Measurements from ENCODE around the gene CALU. TPM values are rescaled to one million over a fixed set of nuclear protein-coding genes. Genes with fewer than 3 reads are reported as not detected.

Gene CALU
- total RNA-seq, 2 donors from 2014 or later, result 32.2 to 32.4 TPM

- Mint-ChIP-seq H3K9me3 (no peaks in the 10 kb centered on the region), H3K4me3 (no peak overlapping the region)
- no peak for DNase-seq
Measured at GRCh38 chr7:128729494-128729893, 9.7 kb upstream of the CALU start.

GRCh38 chr7:128731184-128731583 is 8.0 kb upstream of the CALU start:
- no peak overlapping the region for H3K27ac Mint-ChIP-seq
- no peaks in the 10 kb centered on the region for H3K4me1 Mint-ChIP-seq (ENCODE audit: low read depth)
- H3K36me3 Mint-ChIP-seq (ENCODE audit: insufficient read depth in 2 of 2), result no peaks in the 10 kb centered on the region
- no peaks in the 10 kb centered on the region for H3K9me3 Mint-ChIP-seq
- no peak overlapping the region for H3K4me3 Mint-ChIP-seq
- no peak for ATAC-seq (replicated peaks in 1 of 2)
- H3K27me3 Mint-ChIP-seq (ENCODE audit: low read depth), result peaks cover 20% of the 10 kb centered on the region
- DNase-seq, result no peak

More at GRCh38 chr7:128729494-128729893, 9.7 kb upstream of the CALU start:
- Mint-ChIP-seq H3K36me3 (ENCODE audit: insufficient read depth in 2 of 2) (no peaks in the 10 kb centered on the region), H3K27ac (no peak overlapping the region), H3K27me3 (ENCODE audit: low read depth) (peaks cover 36% of the 10 kb centered on the region), H3K4me1 (ENCODE audit: low read depth) (no peaks in the 10 kb centered on the region)
- no peak for ATAC-seq (replicated peaks in 1 of 2)

- ATAC-seq (replicated peaks in 1 of 2), result no peak
- no peaks in the 10 kb centered on the region for H3K4me1 Mint-ChIP-seq (ENCODE audit: low read depth)
- DNase-seq, result no peak
- no peaks in the 10 kb centered on the region for H3K9me3 Mint-ChIP-seq
- no peak overlapping the region for H3K4me3 Mint-ChIP-seq
- H3K36me3 Mint-ChIP-seq (ENCODE audit: insufficient read depth in 2 of 2), result no peaks in the 10 kb centered on the region
- H3K27ac Mint-ChIP-seq, result no peak overlapping the region
- H3K27me3 Mint-ChIP-seq (ENCODE audit: low read depth), result peaks cover 8% of the 10 kb centered on the region
Measured at GRCh38 chr7:128732521-128733277, 6.5 kb upstream of the CALU start.

DNA sequence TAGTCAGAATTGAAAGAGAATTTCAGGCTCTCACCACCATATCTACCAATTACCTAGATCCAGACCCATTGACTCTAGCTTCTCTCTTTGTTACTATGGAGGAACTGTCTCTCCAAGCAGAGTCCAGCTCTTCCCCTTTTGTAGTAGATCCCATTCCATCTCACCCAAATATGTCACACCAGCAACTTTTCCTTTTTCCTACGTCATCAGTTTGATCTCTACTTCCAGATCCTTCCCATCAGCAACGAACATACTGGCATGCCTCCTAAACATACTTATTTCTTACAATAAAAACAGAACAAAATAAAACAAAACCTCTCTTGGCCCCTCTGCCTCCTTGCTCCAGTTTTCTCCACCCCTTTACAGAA is 5.9 kb upstream of the CALU start:
- no peak for ATAC-seq (replicated peaks in 1 of 2)

GRCh38 chr7:128734890-128735289 is 4.3 kb upstream of the CALU start:
- Mint-ChIP-seq H3K9me3 (peaks cover 0 to 2% of the 10 kb centered on the region in 2 donors), H3K27me3 (ENCODE audit: low read depth) (peaks cover 5% of the 10 kb centered on the region), H3K4me1 (ENCODE audit: low read depth) (peaks cover 13% of the 10 kb centered on the region), H3K4me3 (no peak overlapping the region), H3K27ac (no peak overlapping the region), H3K36me3 (ENCODE audit: insufficient read depth in 2 of 2) (peaks cover 3 to 4% of the 10 kb centered on the region in 2 donors)
- no peak for ATAC-seq (replicated peaks in 1 of 2)
- no peak for DNase-seq

More for the DNA sequence above, 5.9 kb upstream of the CALU start:
- Mint-ChIP-seq H3K9me3 (peaks cover 0 to 2% of the 10 kb centered on the region in 2 donors), H3K36me3 (ENCODE audit: insufficient read depth in 2 of 2) (no peaks in the 10 kb centered on the region), H3K4me1 (ENCODE audit: low read depth) (peaks cover 4% of the 10 kb centered on the region), H3K27me3 (ENCODE audit: low read depth) (peaks cover 5% of the 10 kb centered on the region), H3K27ac (no peak overlapping the region), H3K4me3 (no peak overlapping the region)
- DNase-seq, result no peak

DNA sequence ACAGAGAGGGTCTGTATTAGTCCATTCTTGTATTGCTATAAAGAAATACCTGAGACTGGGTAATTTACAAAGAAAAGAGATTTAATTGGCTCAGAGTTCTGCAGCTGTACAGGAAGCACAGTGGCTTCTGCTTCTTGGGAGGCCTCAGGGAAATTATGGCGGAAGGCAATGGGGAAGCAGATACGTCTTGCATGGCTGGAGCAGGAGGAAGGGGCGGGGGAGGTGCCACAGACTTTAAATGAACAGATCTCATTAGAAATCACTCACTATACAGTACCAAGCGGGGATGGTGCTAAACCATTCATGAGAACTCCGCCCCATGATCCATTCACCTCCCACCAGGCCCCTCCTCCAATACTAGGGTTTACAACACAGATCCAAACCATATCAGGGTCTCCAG is 3.7 kb upstream of the CALU start:
- no peak for DNase-seq
- H3K27ac Mint-ChIP-seq, result no peak overlapping the region
- H3K36me3 Mint-ChIP-seq (ENCODE audit: insufficient read depth in 2 of 2), result peaks cover 3 to 4% of the 10 kb centered on the region in 2 donors
- H3K4me1 Mint-ChIP-seq (ENCODE audit: low read depth), result peaks cover 19% of the 10 kb centered on the region
- H3K27me3 Mint-ChIP-seq (ENCODE audit: low read depth), result peaks cover 5% of the 10 kb centered on the region
- H3K4me3 Mint-ChIP-seq, result no peak overlapping the region
- peaks cover 0 to 2% of the 10 kb centered on the region in 2 donors for H3K9me3 Mint-ChIP-seq
- no peak for ATAC-seq (replicated peaks in 1 of 2)

GRCh38 chr7:128737441-128737840 is 1.7 kb upstream of the CALU start:
- Mint-ChIP-seq H3K27ac (no peak overlapping the region), H3K36me3 (ENCODE audit: insufficient read depth in 2 of 2) (peaks cover 3 to 4% of the 10 kb centered on the region in 2 donors), H3K9me3 (peaks cover 0 to 2% of the 10 kb centered on the region in 2 donors), H3K4me1 (ENCODE audit: low read depth) (peaks cover 36% of the 10 kb centered on the region), H3K4me3 (no peak overlapping the region), H3K27me3 (ENCODE audit: low read depth) (no peaks in the 10 kb centered on the region)
- no peak for ATAC-seq (replicated peaks in 1 of 2)
- DNase-seq, result no peak

- Mint-ChIP-seq H3K4me3 (peak overlapping the region; percentile 89 to 99), H3K36me3 (ENCODE audit: insufficient read depth in 2 of 2) (peaks cover 3 to 4% of the 10 kb centered on the region in 2 donors), H3K4me1 (ENCODE audit: low read depth) (peaks cover 38% of the 10 kb centered on the region), H3K27me3 (ENCODE audit: low read depth) (no peaks in the 10 kb centered on the region), H3K27ac (peak overlapping the region; percentile 86), H3K9me3 (peaks cover 0 to 2% of the 10 kb centered on the region in 2 donors)
- ATAC-seq (replicated peaks in 1 of 2) (no peak), DNase-seq (no peak)
Measured at GRCh38 chr7:128737867-128738385, 1.2 kb upstream of the CALU start.

GRCh38 chr7:128738570-128739047 is 550 bp upstream of the CALU start:
- Mint-ChIP-seq H3K4me3 (peak overlapping the region; percentile 89 to 99), H3K4me1 (ENCODE audit: low read depth) (peaks cover 42% of the 10 kb centered on the region), H3K9me3 (peaks cover 0 to 2% of the 10 kb centered on the region in 2 donors), H3K27ac (peak overlapping the region; percentile 86), H3K27me3 (ENCODE audit: low read depth) (no peaks in the 10 kb centered on the region), H3K36me3 (ENCODE audit: insufficient read depth in 2 of 2) (peaks cover 3 to 4% of the 10 kb centered on the region in 2 donors)
- ATAC-seq (replicated peaks in 1 of 2), result peak; percentile 8 to 10
- DNase-seq, result no peak

DNA sequence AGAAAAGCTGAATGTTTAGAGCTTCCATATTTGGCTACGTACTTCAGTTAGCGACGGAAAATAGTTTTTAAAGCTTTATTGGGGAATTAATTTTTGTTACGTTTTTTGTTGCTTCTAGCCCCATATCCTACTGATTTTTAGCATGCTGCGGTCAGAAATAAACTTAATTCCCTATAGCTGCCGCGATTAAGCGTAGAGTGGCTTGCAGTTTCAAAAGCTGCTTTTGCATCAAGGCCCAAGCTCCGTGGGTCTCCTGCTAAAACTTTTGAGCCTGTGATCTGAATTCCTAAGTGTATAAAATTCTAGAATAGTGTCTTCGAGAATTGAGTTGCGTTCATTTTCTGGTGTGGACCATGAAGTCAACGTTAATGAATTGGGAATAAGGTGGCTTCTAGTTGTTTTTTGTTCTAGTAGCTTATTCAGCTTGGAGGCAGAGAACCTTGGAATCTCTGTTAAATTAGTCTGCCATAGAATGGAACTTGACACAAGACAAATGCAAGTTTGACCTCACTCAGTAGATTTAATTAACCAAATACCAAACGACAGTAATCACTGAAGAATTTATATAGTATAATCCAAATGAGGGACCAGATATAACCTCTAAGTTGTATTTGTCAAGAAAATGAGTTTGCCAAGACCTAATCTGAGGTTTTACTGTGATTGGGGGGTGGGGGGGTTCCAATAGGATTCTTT is 977 bp downstream of the CALU start:
- no peak for ATAC-seq (replicated peaks in 1 of 2)
- no peak for DNase-seq

GRCh38 chr7:128740996-128741395 is 1.8 kb downstream of the CALU start:
- Mint-ChIP-seq H3K27ac (no peak overlapping the region), H3K4me3 (peak overlapping the region in 1 of 2 donors; percentile 19)

More for the DNA sequence above, 977 bp downstream of the CALU start:
- Mint-ChIP-seq H3K27ac (peak overlapping the region; percentile 95), H3K27me3 (ENCODE audit: low read depth) (no peaks in the 10 kb centered on the region), H3K9me3 (peaks cover 0 to 2% of the 10 kb centered on the region in 2 donors), H3K4me3 (peak overlapping the region; percentile 89 to 99), H3K4me1 (ENCODE audit: low read depth) (peaks cover 52% of the 10 kb centered on the region), H3K36me3 (ENCODE audit: insufficient read depth in 2 of 2) (peaks cover 3 to 4% of the 10 kb centered on the region in 2 donors)

GRCh38 chr7:128741491-128741890 is 2.3 kb downstream of the CALU start:
- H3K27me3 Mint-ChIP-seq (ENCODE audit: low read depth), result no peaks in the 10 kb centered on the region
- ATAC-seq (replicated peaks in 1 of 2), result no peak
- peaks cover 3 to 6% of the 10 kb centered on the region in 2 donors for H3K36me3 Mint-ChIP-seq (ENCODE audit: insufficient read depth in 2 of 2)
- H3K4me1 Mint-ChIP-seq (ENCODE audit: low read depth), result peaks cover 52% of the 10 kb centered on the region
- H3K4me3 Mint-ChIP-seq, result peak overlapping the region in 1 of 2 donors; percentile 19
- no peak for DNase-seq
- H3K9me3 Mint-ChIP-seq, result peaks cover 0 to 2% of the 10 kb centered on the region in 2 donors
- no peak overlapping the region for H3K27ac Mint-ChIP-seq

More at GRCh38 chr7:128740996-128741395, 1.8 kb downstream of the CALU start:
- peaks cover 3 to 6% of the 10 kb centered on the region in 2 donors for H3K36me3 Mint-ChIP-seq (ENCODE audit: insufficient read depth in 2 of 2)
- no peak for ATAC-seq (replicated peaks in 1 of 2)
- H3K4me1 Mint-ChIP-seq (ENCODE audit: low read depth), result peaks cover 52% of the 10 kb centered on the region
- H3K27me3 Mint-ChIP-seq (ENCODE audit: low read depth), result no peaks in the 10 kb centered on the region
- no peak for DNase-seq
- H3K9me3 Mint-ChIP-seq, result peaks cover 0 to 2% of the 10 kb centered on the region in 2 donors

DNA sequence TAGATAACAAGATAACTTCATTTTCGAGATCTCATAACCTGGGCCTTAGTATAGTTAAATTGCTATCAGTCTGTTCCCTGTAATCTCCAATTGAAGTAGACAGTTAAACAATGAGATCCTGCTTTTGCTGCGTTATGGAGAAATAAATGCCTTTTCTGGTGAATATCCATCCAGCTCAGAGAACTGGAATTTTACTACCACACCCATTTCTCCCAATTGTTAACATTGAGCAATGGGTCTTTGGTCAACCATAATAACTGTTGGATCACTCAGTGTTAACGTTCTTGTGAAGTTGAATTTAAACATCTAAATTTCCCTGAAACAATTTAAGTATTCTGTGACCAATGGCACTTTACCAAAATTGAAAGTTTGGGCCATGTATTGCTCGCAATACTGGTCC is 3.0 kb downstream of the CALU start:
- Mint-ChIP-seq H3K9me3 (peaks cover 0 to 2% of the 10 kb centered on the region in 2 donors), H3K4me1 (ENCODE audit: low read depth) (peaks cover 56% of the 10 kb centered on the region), H3K4me3 (no peak overlapping the region), H3K27me3 (ENCODE audit: low read depth) (no peaks in the 10 kb centered on the region), H3K27ac (no peak overlapping the region), H3K36me3 (ENCODE audit: insufficient read depth in 2 of 2) (peaks cover 6% of the 10 kb centered on the region in 2 donors)
- no peak for ATAC-seq (replicated peaks in 1 of 2)
- DNase-seq, result no peak

All from activated T-cell treated with anti-CD3 and anti-CD28 coated beads, Interleukin-2, amount 50 U/mL, for 72 hours (primary cell).